WTC11 (cell line): Measurements from ENCODE around the gene SNAP25.

ENCODE experiments used
- CTCF ChIP-seq: fragments of 200-600 bp; IDR thresholded peaks from 2 replicates; pipeline ENCODE4 v1.8.0; 2022; ENCODE audit warnings: antibody characterized with exemption
- KAT7 ChIP-seq: sonication (generic); formaldehyde crosslinking; IDR thresholded peaks from 2 replicates; pipeline ENCODE4 v1.8.1; 2023; ENCODE audit warnings: missing genetic modification reagents, mild to moderate bottlenecking, borderline replicate concordance
- SP1 ChIP-seq: sonication (generic); formaldehyde crosslinking; conservative IDR thresholded peaks from 2 replicates; pipeline ENCODE4 v1.8.1; 2022; ENCODE audit warnings: missing genetic modification reagents
- TCF7 ChIP-seq: sonication (generic); formaldehyde crosslinking; IDR thresholded peaks from 2 replicates; pipeline ENCODE4 v1.8.0; 2022; ENCODE audit warnings: mild to moderate bottlenecking, low read depth, missing genetic modification reagents, moderate library complexity
- ZBTB21 ChIP-seq: sonication (generic); formaldehyde crosslinking; IDR thresholded peaks from 2 replicates; pipeline ENCODE4 v1.8.1; 2023; ENCODE audit warnings: mild to moderate bottlenecking, missing genetic modification reagents, borderline replicate concordance
- ZNF121 ChIP-seq: sonication (generic); formaldehyde crosslinking; IDR thresholded peaks from 2 replicates; pipeline ENCODE4 v1.8.0; 2023; ENCODE audit warnings: missing genetic modification reagents

- TF ChIP-seq CTCF (no peak), ZBTB21 (CRISPR knock-in tag) (no peak), ZNF121 (CRISPR knock-in tag) (no peak), TCF7 (CRISPR knock-in tag) (no peak), KAT7 (CRISPR knock-in tag) (no peak), SP1 (CRISPR knock-in tag) (no peak)
These were observed 21.3 kb downstream of the SNAP25 start for GRCh38 chr20:10239954-10240353.
